ENCODE results near the gene S100A10.

The S100A10 gene

GRCh38 chr1:151988405-151988923 lies 5.2 kb downstream of the S100A10 start:
- H3K4me3 ChIP-seq (ENCODE audit: low read depth, low read length), result peak overlapping the region; percentile 41

GRCh38 chr1:151986501-151987190 lies 7.0 kb downstream of the S100A10 start:
- TF ChIP-seq CTCF (IDR thresholded peaks at IDR 0.05; ENCODE audit: low read depth, low read length), result no peak
- H3K4me3 ChIP-seq (ENCODE audit: low read depth, low read length), result no peak overlapping the region

More at GRCh38 chr1:151988405-151988923, 5.2 kb downstream of the S100A10 start:
- TF ChIP-seq CTCF (IDR thresholded peaks at IDR 0.05; ENCODE audit: low read depth, low read length), result no peak

GRCh38 chr1:151985768-151986167 lies 7.9 kb downstream of the S100A10 start:
- H3K4me3 ChIP-seq (ENCODE audit: low read depth, low read length), result no peak overlapping the region
- TF ChIP-seq CTCF (IDR thresholded peaks at IDR 0.05; ENCODE audit: low read depth, low read length), result no peak

GRCh38 chr1:151985270-151985669 lies 8.4 kb downstream of the S100A10 start:
- H3K4me3 ChIP-seq (ENCODE audit: low read depth, low read length), result no peak overlapping the region
- no peak for TF ChIP-seq CTCF (IDR thresholded peaks at IDR 0.05; ENCODE audit: low read depth, low read length)

GRCh38 chr1:151984313-151984956 lies 9.2 kb downstream of the S100A10 start:
- TF ChIP-seq CTCF (IDR thresholded peaks at IDR 0.05; ENCODE audit: low read depth, low read length), result no peak
- no peak overlapping the region for H3K4me3 ChIP-seq (ENCODE audit: low read depth, low read length)

GRCh38 chr1:151982300-151983005 lies 11.2 kb downstream of the S100A10 start:
- TF ChIP-seq CTCF (IDR thresholded peaks at IDR 0.05; ENCODE audit: low read depth, low read length), result no peak

GRCh38 chr1:151981178-151981525 lies 12.5 kb downstream of the S100A10 start:
- no peak overlapping the region for H3K4me3 ChIP-seq (ENCODE audit: low read depth, low read length)
- no peak for TF ChIP-seq CTCF (IDR thresholded peaks at IDR 0.05; ENCODE audit: low read depth, low read length)

More at GRCh38 chr1:151982300-151983005, 11.2 kb downstream of the S100A10 start:
- no peak overlapping the region for H3K4me3 ChIP-seq (ENCODE audit: low read depth, low read length)
